GM19043 (cell line): ENCODE results near the gene SIAH3.
"Not testable (repeated sequence)": the region's sequence is repeated elsewhere in the genome, so short reads cannot be mapped to it uniquely, and the experiment has no call there.

Source experiments
- ATAC-seq: cut with Tn5 transposase; IDR thresholded peaks from one replicate; pipeline ENCODE4 v1.9.1; 2021; ENCODE audit warnings: low read depth; ENCODE audit not compliant: unreplicated experiment

SIAH3 gene

GRCh38 chr13:45851171-45851921 lies at the start of gene SIAH3:
Gene SIAH3, minus strand, starts transcription at chr13:45851753. Its CDS starts 124 bp downstream, at chr13:45851629.
- no peak for ATAC-seq

- ATAC-seq: no peak
These were observed 47.9 kb upstream of the SIAH3 start for GRCh38 chr13:45899406-45899805.

GRCh38 chr13:45897562-45897961 lies 46.0 kb upstream of the SIAH3 start:
- ATAC-seq: no peak

GRCh38 chr13:45896285-45896684 lies 44.7 kb upstream of the SIAH3 start:
- ATAC-seq: no peak

GRCh38 chr13:45895881-45896280 lies 44.3 kb upstream of the SIAH3 start:
- ATAC-seq: no peak

GRCh38 chr13:45892513-45892912 lies 41.0 kb upstream of the SIAH3 start:
- ATAC-seq: no peak

GRCh38 chr13:45889590-45890243 lies 38.2 kb upstream of the SIAH3 start:
- no peak for ATAC-seq

GRCh38 chr13:45886466-45886865 lies 34.9 kb upstream of the SIAH3 start:
- no peak for ATAC-seq

GRCh38 chr13:45885194-45885593 lies 33.6 kb upstream of the SIAH3 start:
- ATAC-seq: no peak

GRCh38 chr13:45882626-45883025 lies 31.1 kb upstream of the SIAH3 start:
- ATAC-seq: no peak

- ATAC-seq: no peak
These were observed 29.8 kb upstream of the SIAH3 start for GRCh38 chr13:45881353-45881752.

- no peak for ATAC-seq
These were observed 28.7 kb upstream of the SIAH3 start for GRCh38 chr13:45880242-45880641.

- no peak for ATAC-seq
These were observed 28.1 kb upstream of the SIAH3 start for GRCh38 chr13:45879666-45880065.

GRCh38 chr13:45878966-45879365 lies 27.4 kb upstream of the SIAH3 start:
- ATAC-seq: no peak

- no peak for ATAC-seq
These were observed 25.2 kb upstream of the SIAH3 start for GRCh38 chr13:45876781-45877180.

- no peak for ATAC-seq
These were observed 24.4 kb upstream of the SIAH3 start for GRCh38 chr13:45875951-45876350.

GRCh38 chr13:45873491-45874325 lies 22.2 kb upstream of the SIAH3 start:
- no peak for ATAC-seq

- ATAC-seq: no peak
These were observed 21.0 kb upstream of the SIAH3 start for GRCh38 chr13:45872566-45872965.

GRCh38 chr13:45871201-45871600 lies 19.6 kb upstream of the SIAH3 start:
- not testable (repeated sequence) for ATAC-seq

- no peak for ATAC-seq
These were observed 18.7 kb upstream of the SIAH3 start for GRCh38 chr13:45870232-45870631.

- no peak for ATAC-seq
These were observed 13.9 kb upstream of the SIAH3 start for GRCh38 chr13:45865414-45865813.
